Fibroblast of skin of left quadriceps (primary cell): Measurements from ENCODE around the gene FXYD3.

Experiments used
- DNase-seq, 2 experiments: peaks; one replicate each; pipeline ENCODE4 v3.0.0-alpha.2; 2013; ENCODE audit warnings: low read depth in 2 of 2

FXYD3 gene

GRCh38 chr19:35115177-35115951 lies at the start of gene FXYD3:
Gene FXYD3, plus strand, starts transcription at chr19:35115823. Its CDS starts 3,554 bp downstream, at chr19:35119377.
- no peak for DNase-seq

- DNase-seq = no peak
Observed at GRCh38 chr19:35066121-35066520, 49.5 kb upstream of the FXYD3 start.

- peak; percentile 62 to 71 for DNase-seq
Observed at GRCh38 chr19:35066691-35067563, 48.7 kb upstream of the FXYD3 start.

GRCh38 chr19:35068941-35069634 lies 46.5 kb upstream of the FXYD3 start:
- DNase-seq = no peak

- peak; percentile 19 to 20 for DNase-seq
Observed at GRCh38 chr19:35069696-35070095, 45.9 kb upstream of the FXYD3 start.

GRCh38 chr19:35070471-35070870 lies 45.2 kb upstream of the FXYD3 start:
- DNase-seq = no peak

- no peak for DNase-seq
Observed at GRCh38 chr19:35073516-35073915, 42.1 kb upstream of the FXYD3 start.

- DNase-seq = no peak
Observed at GRCh38 chr19:35073941-35074340, 41.7 kb upstream of the FXYD3 start.

GRCh38 chr19:35074426-35075201 lies 41.0 kb upstream of the FXYD3 start:
- DNase-seq = no peak

GRCh38 chr19:35075202-35076025 lies 40.2 kb upstream of the FXYD3 start:
- DNase-seq = no peak

- no peak for DNase-seq
Observed at GRCh38 chr19:35076026-35076370, 39.6 kb upstream of the FXYD3 start.

GRCh38 chr19:35076657-35077056 lies 39.0 kb upstream of the FXYD3 start:
- DNase-seq = no peak

GRCh38 chr19:35077411-35078223 lies 38.0 kb upstream of the FXYD3 start:
- no peak for DNase-seq

- DNase-seq = no peak
Observed at GRCh38 chr19:35079826-35080225, 35.8 kb upstream of the FXYD3 start.

GRCh38 chr19:35080613-35081170 lies 34.9 kb upstream of the FXYD3 start:
- DNase-seq = no peak

- DNase-seq = no peak
Observed at GRCh38 chr19:35081201-35081600, 34.4 kb upstream of the FXYD3 start.

GRCh38 chr19:35083691-35084508 lies 31.7 kb upstream of the FXYD3 start:
- no peak for DNase-seq

- no peak for DNase-seq
Observed at GRCh38 chr19:35084509-35084762, 31.2 kb upstream of the FXYD3 start.

- no peak for DNase-seq
Observed at GRCh38 chr19:35085947-35086346, 29.7 kb upstream of the FXYD3 start.
